Measurements from ENCODE around the gene DCAF8L2. TPM values are rescaled to one million over a fixed set of nuclear protein-coding genes. Genes with fewer than 3 reads are reported as not detected.
"Not testable (repeated sequence)": the region's sequence is repeated elsewhere in the genome, so short reads cannot be mapped to it uniquely, and the experiment has no call there.

DCAF8L2 gene
- total RNA-seq, 1 donor from 2014 or later: not detected

- no peak for DNase-seq
- no peaks in the 10 kb centered on the region for H3K9me3 ChIP-seq (replicated peaks)
- no peaks in the 10 kb centered on the region for H3K27me3 ChIP-seq (ENCODE audit: low read depth)
- H3K4me3 ChIP-seq: no peak overlapping the region
- intact Hi-C loops (cut with micrococcal nuclease): no loop called here
- no peak overlapping the region for H3K27ac ChIP-seq (replicated peaks)
- TF ChIP-seq, protein P1, sequence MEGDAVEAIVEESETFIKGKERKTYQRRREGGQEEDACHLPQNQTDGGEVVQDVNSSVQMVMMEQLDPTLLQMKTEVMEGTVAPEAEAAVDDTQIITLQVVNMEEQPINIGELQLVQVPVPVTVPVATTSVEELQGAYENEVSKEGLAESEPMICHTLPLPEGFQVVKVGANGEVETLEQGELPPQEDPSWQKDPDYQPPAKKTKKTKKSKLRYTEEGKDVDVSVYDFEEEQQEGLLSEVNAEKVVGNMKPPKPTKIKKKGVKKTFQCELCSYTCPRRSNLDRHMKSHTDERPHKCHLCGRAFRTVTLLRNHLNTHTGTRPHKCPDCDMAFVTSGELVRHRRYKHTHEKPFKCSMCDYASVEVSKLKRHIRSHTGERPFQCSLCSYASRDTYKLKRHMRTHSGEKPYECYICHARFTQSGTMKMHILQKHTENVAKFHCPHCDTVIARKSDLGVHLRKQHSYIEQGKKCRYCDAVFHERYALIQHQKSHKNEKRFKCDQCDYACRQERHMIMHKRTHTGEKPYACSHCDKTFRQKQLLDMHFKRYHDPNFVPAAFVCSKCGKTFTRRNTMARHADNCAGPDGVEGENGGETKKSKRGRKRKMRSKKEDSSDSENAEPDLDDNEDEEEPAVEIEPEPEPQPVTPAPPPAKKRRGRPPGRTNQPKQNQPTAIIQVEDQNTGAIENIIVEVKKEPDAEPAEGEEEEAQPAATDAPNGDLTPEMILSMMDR (IDR thresholded peaks at IDR 0.05; ENCODE audit: borderline replicate concordance): no peak
- H3K4me1 ChIP-seq: no peaks in the 10 kb centered on the region
- H3K36me3 ChIP-seq: no peaks in the 10 kb centered on the region
These were observed 85.3 kb downstream of the DCAF8L2 start for GRCh38 chrX:27675493-27675892.

DNA sequence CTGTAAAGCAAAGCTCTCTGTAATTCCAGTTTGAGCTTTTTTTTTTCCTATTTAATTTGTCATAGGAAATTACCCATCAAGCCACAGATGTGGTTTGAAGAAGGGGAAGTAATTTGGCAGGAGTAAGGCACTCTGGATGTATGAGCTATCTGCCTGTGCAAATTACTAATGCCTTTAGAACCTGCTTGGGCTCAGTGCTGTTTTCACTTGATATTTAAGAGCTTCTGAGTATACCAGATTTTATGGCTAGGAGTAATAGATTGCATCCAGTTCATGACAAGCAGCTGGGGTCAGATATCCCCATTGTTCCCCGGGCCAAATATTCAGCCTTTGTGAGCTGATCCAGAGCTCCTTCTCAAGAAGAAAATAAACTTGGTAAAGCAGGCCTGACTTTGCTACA, 89.1 kb downstream of the DCAF8L2 start:
- intact Hi-C loops (cut with micrococcal nuclease): no loop called here
- DNase-seq: no peak
- TF ChIP-seq, protein P1 (IDR thresholded peaks at IDR 0.05; ENCODE audit: borderline replicate concordance): no peak
- Histone ChIP-seq H3K4me1 (no peaks in the 10 kb centered on the region), H3K9me3 (replicated peaks) (no peaks in the 10 kb centered on the region), H3K4me3 (no peak overlapping the region), H3K27ac (replicated peaks) (no peak overlapping the region), H3K36me3 (no peaks in the 10 kb centered on the region), H3K27me3 (ENCODE audit: low read depth) (no peaks in the 10 kb centered on the region)

DNA sequence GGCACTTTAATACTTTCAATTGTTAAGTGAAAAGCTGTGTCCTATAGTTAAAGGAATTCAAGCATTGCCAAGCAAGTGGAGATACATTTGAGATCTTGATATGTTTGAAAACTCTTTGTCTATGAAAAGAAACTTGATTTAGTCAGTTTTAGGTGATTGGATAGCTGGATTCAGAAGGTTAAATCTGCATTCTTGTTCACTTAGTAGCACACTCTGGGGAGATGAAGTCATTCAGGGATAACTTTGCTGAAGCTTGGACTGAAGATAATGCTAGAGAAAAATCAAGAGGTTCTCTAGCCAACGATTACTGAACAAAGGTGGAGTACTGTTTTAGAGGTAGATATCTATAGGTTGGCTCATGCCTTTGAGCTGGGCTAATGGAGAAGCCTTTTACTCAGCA, 90.6 kb downstream of the DCAF8L2 start:
- Histone ChIP-seq H3K9me3 (replicated peaks) (no peaks in the 10 kb centered on the region), H3K27ac (replicated peaks) (no peak overlapping the region), H3K27me3 (ENCODE audit: low read depth) (no peaks in the 10 kb centered on the region), H3K4me1 (no peaks in the 10 kb centered on the region), H3K4me3 (no peak overlapping the region), H3K36me3 (no peaks in the 10 kb centered on the region)
- intact Hi-C loops (cut with micrococcal nuclease): no loop called here
- DNase-seq: no peak
- TF ChIP-seq, protein P1 (IDR thresholded peaks at IDR 0.05; ENCODE audit: borderline replicate concordance): no peak

GRCh38 chrX:27683566-27684208, 93.5 kb downstream of the DCAF8L2 start:
- H3K4me3 ChIP-seq; DNase-seq; H3K9me3 ChIP-seq (replicated peaks); intact Hi-C loops (cut with micrococcal nuclease); H3K36me3 ChIP-seq; H3K27me3 ChIP-seq (ENCODE audit: low read depth); H3K4me1 ChIP-seq; H3K27ac ChIP-seq (replicated peaks): not testable (repeated sequence)
- TF ChIP-seq, protein P1 (IDR thresholded peaks at IDR 0.05; ENCODE audit: borderline replicate concordance): peak; percentile 47

DNA sequence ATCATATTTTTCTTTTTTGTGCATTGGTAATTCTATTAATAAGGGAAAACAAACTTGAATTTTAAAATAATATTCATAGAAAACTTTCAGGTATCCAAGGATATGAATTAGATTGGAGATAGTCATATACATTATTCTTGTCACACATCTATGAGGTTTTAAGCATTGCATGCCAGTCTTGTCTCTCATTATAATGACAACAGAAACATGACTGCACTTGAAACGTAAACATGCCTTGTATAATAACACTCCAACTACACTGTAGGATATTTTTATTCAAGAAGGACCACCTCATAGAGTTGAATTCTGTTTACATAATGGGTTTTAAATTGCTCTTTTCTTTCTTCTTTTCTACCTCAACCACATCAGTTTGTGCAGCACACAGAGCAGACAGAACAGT, 104.5 kb downstream of the DCAF8L2 start:
- intact Hi-C loops (cut with micrococcal nuclease): no loop called here
- Histone ChIP-seq H3K4me1 (no peaks in the 10 kb centered on the region), H3K27ac (replicated peaks) (no peak overlapping the region), H3K36me3 (no peaks in the 10 kb centered on the region), H3K4me3 (no peak overlapping the region), H3K27me3 (ENCODE audit: low read depth) (no peaks in the 10 kb centered on the region), H3K9me3 (replicated peaks) (no peaks in the 10 kb centered on the region)
- DNase-seq: no peak
- TF ChIP-seq, protein P1 (IDR thresholded peaks at IDR 0.05; ENCODE audit: borderline replicate concordance): no peak

Data from left ventricle myocardium inferior (tissue), 1 donor.